Lower lobe of right lung (tissue), 2 donors: ENCODE results near the gene STX10. TPM values are rescaled to one million over a fixed set of nuclear protein-coding genes. Genes with fewer than 3 reads are reported as not detected.

Experiments used
- ATAC-seq, 2 donors: fragments of 200-7000 bp; cut with Tn5 transposase; one replicate each; pipeline ENCODE4 v1.9.1; 2020 to 2022; ENCODE audit warnings: mild to moderate bottlenecking in 2 of 2, moderate library complexity in 2 of 2
- DNase-seq: peaks from one replicate; pipeline ENCODE4 v3.0.0-alpha.2; 2020
- H3K27ac ChIP-seq: fragments of 200-600 bp; one replicate; pipeline ENCODE4 v1.8.0; 2022
- H3K27me3 ChIP-seq: fragments of 200-600 bp; one replicate; pipeline ENCODE4 v1.8.0; 2022; ENCODE audit warnings: low read depth
- H3K36me3 ChIP-seq: fragments of 200-600 bp; one replicate; pipeline ENCODE4 v1.8.0; 2022; ENCODE audit warnings: mild to moderate bottlenecking
- H3K4me1 ChIP-seq: fragments of 200-600 bp; one replicate; pipeline ENCODE4 v1.8.0; 2022
- H3K4me3 ChIP-seq: fragments of 200-600 bp; one replicate; pipeline ENCODE4 v1.8.0; 2022; ENCODE audit warnings: mild to moderate bottlenecking
- H3K9me3 ChIP-seq: fragments of 200-600 bp; one replicate; pipeline ENCODE4 v1.8.0; 2022
- intact Hi-C: fragments of 100-400 bp; cut with DNase I; formaldehyde crosslinking; loops from one replicate; pipeline ENCODE4 v1.11.0; 2022
- total RNA-seq: library from RNA; stranded (reverse); fragmentation: NEBNext Ultra II Directional; extraction: Animal tissue kit (Norgen Biotek cat#: 25700); gene quantifications from one replicate; pipeline ENCODE4 v1.2.1, GENCODE V29; 2021
- TF ChIP-seq, protein P1 (sequence below): fragments of 200-600 bp; IDR thresholded peaks from one replicate; pipeline ENCODE4 v1.8.0; 2022; ENCODE audit warnings: antibody characterized with exemption, mild to moderate bottlenecking
- donor health status: DM: no; HTN: yes; CAD: no; lungs with severe emphysema.

The STX10 gene
- total RNA-seq, 1 donor from 2014 or later = 82.7 TPM

DNA sequence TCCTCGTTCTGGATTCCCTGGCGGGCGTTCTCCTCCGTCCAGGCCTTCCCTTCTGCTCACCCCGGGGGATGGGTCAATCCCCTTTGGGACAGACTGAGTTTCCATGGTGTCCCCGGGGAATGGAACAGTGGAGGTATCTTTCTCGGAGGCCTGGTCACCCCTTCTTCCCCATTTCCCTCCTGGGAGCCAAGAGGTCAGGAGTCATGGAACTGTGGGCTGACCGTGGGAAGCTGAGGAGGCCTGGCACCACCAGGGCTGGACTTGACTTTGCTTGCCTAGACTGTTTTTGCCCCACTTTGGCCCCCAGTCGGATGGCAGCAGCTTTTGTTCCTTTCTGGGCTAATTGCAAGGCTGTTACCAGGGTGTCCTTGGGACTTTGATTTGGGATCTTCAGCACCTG, 30.1 kb downstream of the STX10 start:
- ATAC-seq = no peak
- no peaks in the 10 kb centered on the region for H3K27me3 ChIP-seq
- intact Hi-C loops = no loop called here

GRCh38 chr19:13119627-13120026, 30.5 kb downstream of the STX10 start:
- H3K9me3 ChIP-seq = no peaks in the 10 kb centered on the region
- intact Hi-C loops = no loop called here
- H3K4me1 ChIP-seq = peaks cover 39% of the 10 kb centered on the region
- H3K4me3 ChIP-seq = peak overlapping the region; percentile 82
- no peaks in the 10 kb centered on the region for H3K27me3 ChIP-seq
- TF ChIP-seq, protein P1, sequence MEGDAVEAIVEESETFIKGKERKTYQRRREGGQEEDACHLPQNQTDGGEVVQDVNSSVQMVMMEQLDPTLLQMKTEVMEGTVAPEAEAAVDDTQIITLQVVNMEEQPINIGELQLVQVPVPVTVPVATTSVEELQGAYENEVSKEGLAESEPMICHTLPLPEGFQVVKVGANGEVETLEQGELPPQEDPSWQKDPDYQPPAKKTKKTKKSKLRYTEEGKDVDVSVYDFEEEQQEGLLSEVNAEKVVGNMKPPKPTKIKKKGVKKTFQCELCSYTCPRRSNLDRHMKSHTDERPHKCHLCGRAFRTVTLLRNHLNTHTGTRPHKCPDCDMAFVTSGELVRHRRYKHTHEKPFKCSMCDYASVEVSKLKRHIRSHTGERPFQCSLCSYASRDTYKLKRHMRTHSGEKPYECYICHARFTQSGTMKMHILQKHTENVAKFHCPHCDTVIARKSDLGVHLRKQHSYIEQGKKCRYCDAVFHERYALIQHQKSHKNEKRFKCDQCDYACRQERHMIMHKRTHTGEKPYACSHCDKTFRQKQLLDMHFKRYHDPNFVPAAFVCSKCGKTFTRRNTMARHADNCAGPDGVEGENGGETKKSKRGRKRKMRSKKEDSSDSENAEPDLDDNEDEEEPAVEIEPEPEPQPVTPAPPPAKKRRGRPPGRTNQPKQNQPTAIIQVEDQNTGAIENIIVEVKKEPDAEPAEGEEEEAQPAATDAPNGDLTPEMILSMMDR = no peak
- ATAC-seq = no peak
- H3K36me3 ChIP-seq = peaks cover 16% of the 10 kb centered on the region
- H3K27ac ChIP-seq = peak overlapping the region; percentile 25
- DNase-seq = no peak

More for the DNA sequence above, 30.1 kb downstream of the STX10 start:
- H3K4me1 ChIP-seq = peaks cover 39% of the 10 kb centered on the region
- no peak overlapping the region for H3K27ac ChIP-seq
- TF ChIP-seq, protein P1 = no peak
- no peak overlapping the region for H3K4me3 ChIP-seq
- no peak for DNase-seq
- peaks cover 15% of the 10 kb centered on the region for H3K36me3 ChIP-seq
- H3K9me3 ChIP-seq = no peaks in the 10 kb centered on the region

DNA sequence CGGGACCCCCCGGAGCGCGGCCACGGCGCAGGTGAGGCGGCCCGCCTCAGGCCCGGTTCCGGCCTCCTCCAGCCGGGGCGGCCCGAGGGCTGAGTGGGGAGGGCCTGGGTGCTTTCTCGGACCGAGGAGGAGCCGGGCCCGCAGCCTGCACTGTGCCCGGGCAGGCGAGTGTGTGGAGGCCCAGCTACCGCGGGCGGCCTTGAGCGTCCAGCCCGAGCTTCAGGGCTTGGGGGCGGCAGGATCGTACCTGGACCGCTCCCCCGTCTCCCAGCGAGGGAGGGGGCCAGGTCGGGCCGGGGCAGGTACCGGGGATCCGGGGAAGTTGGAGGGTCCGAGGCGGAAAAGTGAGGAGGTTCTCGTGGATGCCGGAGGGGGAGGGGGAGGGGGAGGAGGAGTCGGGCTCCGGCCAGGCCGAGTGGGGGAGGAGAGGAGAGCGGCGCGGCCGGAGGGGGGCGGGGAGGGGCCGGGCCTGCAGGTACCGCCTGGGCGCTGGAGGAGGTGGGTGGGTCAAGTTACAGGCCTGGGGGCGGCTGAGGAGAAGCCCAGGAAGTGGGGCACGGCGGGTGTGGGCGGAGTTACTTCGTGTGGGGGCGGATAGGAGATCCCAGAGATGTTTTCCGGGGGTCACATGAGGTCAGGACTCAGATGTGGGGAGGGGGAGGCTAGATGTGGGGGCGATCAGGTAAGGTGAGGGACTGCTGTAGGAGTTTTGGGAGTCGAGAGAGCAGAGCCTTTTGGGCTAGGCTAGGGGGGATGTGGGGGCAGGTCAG, 31.6 kb downstream of the STX10 start:
- Histone ChIP-seq H3K4me3 (peak overlapping the region; percentile 82), H3K27me3 (no peaks in the 10 kb centered on the region), H3K27ac (peak overlapping the region; percentile 71), H3K36me3 (peaks cover 22% of the 10 kb centered on the region), H3K9me3 (no peaks in the 10 kb centered on the region), H3K4me1 (peaks cover 39% of the 10 kb centered on the region)
- ATAC-seq (peak; percentile 28 to 47), DNase-seq (peak; percentile 81)
- intact Hi-C loops = no loop called here
- TF ChIP-seq, protein P1 = no peak

- peak; percentile 93 for DNase-seq
- H3K4me1 ChIP-seq = peaks cover 39% of the 10 kb centered on the region
These were observed 32.3 kb downstream of the STX10 start, which contains the start of gene NACC1 for GRCh38 chr19:13117772-13118423. Gene NACC1 (plus strand): TSS chr19:13118264. CDS start chr19:13135208, 16,944 bp downstream.

DNA sequence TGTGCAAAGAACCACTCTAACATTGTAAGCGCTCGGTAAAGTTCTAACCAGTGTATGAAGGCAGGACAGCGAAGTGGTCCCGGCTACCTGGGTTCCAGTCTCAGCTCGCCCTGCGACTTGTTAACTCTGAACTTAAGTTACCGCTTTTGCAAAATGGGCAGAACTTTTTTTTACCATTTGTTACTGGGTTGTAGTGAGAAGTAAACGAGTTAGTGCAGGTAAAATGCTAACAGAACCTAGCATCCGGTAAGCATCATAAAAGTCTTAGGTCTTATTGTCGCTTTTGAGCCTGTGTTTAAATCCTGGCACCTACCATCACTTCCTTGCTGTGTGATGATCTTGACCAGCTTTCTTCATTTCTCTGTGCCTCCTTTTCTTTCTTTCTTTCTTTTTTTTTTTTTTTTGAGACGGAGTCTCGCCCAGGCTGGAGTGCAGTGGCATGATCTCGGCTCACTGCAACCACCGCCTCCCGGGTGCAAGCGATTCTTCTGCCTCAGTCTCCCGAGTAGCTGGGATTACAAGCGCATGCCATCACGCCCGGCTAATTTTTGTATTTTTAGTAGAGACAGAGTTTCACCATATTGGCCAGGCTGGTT, 32.9 kb downstream of the STX10 start:
- H3K36me3 ChIP-seq = peaks cover 30% of the 10 kb centered on the region
- peak overlapping the region; percentile 71 for H3K27ac ChIP-seq
- ATAC-seq = peak in 1 of 2 donors; percentile 11
- intact Hi-C loops = no loop called here
- DNase-seq = peak; percentile 41
- TF ChIP-seq, protein P1 = no peak
- no peaks in the 10 kb centered on the region for H3K9me3 ChIP-seq
- H3K4me3 ChIP-seq = peak overlapping the region; percentile 84
- H3K27me3 ChIP-seq = no peaks in the 10 kb centered on the region
- H3K4me1 ChIP-seq = peaks cover 39% of the 10 kb centered on the region

More at GRCh38 chr19:13117772-13118423, 32.3 kb downstream of the STX10 start, which contains the start of gene NACC1:
- no peaks in the 10 kb centered on the region for H3K9me3 ChIP-seq
- peak; percentile 95 to 96 for ATAC-seq
- peak within 1 kb of the TSS; percentile 84 for H3K4me3 ChIP-seq
- H3K27me3 ChIP-seq = no peaks in the 10 kb centered on the region
- peak within 1 kb of the TSS; percentile 71 for H3K27ac ChIP-seq
- TF ChIP-seq, protein P1 = no peak
- intact Hi-C loops = no loop called here
- peaks cover 27% of the 10 kb centered on the region for H3K36me3 ChIP-seq
